Liver (tissue), 3 donors: ENCODE data around the gene PDILT.
A peak's percentile ranks its signal among the peaks of the same experiment; 100 is the strongest.

Experiments
- CTCF ChIP-seq: fragments of 150-350 bp; IDR thresholded peaks from 2 replicates; pipeline ENCODE4 v1.5.1; 2017; ENCODE audit warnings: improper control_type of control experiment, low read depth, low read length; ENCODE audit not compliant: missing input control
- FOXA1 ChIP-seq: IDR thresholded peaks from 2 replicates; pipeline ENCODE4 v1.6.1; 2016; ENCODE audit warnings: antibody characterized with exemption
- GABPA ChIP-seq, 2 donors: IDR thresholded peaks in 1 of 2; conservative IDR thresholded peaks in 1 of 2; 2 replicates each; pipeline ENCODE4 v1.6.1; 2016; ENCODE audit warnings: antibody characterized with exemption in 2 of 2, mild to moderate bottlenecking in 1 of 2, moderate library complexity in 1 of 2
- JUND ChIP-seq, 2 donors: IDR thresholded peaks; 2 replicates each; pipeline ENCODE4 v1.6.1; 2016; ENCODE audit warnings: antibody characterized with exemption in 2 of 2
- NR2F2 ChIP-seq: IDR thresholded peaks from 2 replicates; pipeline ENCODE4 v1.6.1; 2016; ENCODE audit warnings: antibody characterized with exemption
- RAD21 ChIP-seq, 2 donors: IDR thresholded peaks; 2 replicates each; pipeline ENCODE4 v1.6.1; 2016; ENCODE audit warnings: antibody characterized with exemption in 2 of 2, mild to moderate bottlenecking in 2 of 2
- REST ChIP-seq: IDR thresholded peaks from 2 replicates; pipeline ENCODE4 v1.6.1; 2016; ENCODE audit warnings: antibody characterized with exemption, mild to moderate bottlenecking
- RXRA ChIP-seq, 2 donors: IDR thresholded peaks; 2 replicates each; pipeline ENCODE4 v1.6.1; 2017 to 2018; ENCODE audit warnings: antibody characterized with exemption in 2 of 2, mild to moderate bottlenecking in 1 of 2
- SP1 ChIP-seq: IDR thresholded peaks from 2 replicates; pipeline ENCODE4 v1.6.1; 2018; ENCODE audit warnings: antibody characterized with exemption, mild to moderate bottlenecking
- TAF1 ChIP-seq: conservative IDR thresholded peaks from 2 replicates; pipeline ENCODE4 v1.6.1; 2016; ENCODE audit warnings: antibody characterized with exemption, mild to moderate bottlenecking
- YY1 ChIP-seq: IDR thresholded peaks from 2 replicates; pipeline ENCODE4 v1.6.1; 2016; ENCODE audit warnings: antibody characterized with exemption, mild to moderate bottlenecking
- ZBTB33 ChIP-seq: IDR thresholded peaks from 2 replicates; pipeline ENCODE4 v1.6.1; 2016; ENCODE audit warnings: antibody characterized with exemption
- TF ChIP-seq, protein P1 (sequence below): IDR thresholded peaks from 2 replicates; pipeline ENCODE4 v1.6.1; 2016; ENCODE audit warnings: antibody characterized with exemption
- donor health status: healthy.
- donor health status: healthy.

DNA sequence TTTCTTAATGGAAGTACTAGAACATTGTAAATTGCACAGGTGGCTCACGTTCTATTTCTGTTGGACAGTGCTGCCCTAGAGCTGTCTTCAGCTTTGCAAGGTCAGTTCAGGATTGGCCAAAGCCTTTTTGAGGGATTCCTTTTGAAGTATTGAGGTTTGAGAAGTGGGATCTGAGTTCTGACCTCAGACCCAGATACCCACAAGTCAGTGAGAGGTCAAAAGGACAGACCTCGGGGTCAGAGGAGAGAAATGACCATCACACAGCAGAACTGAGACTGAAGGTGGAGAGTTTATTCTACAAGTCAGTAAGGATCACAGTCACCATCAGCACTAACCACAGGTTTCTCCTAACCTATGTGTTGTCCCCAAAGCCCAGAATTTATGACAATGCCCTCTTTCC, 6.5 kb upstream of the PDILT start:
- TF ChIP-seq RAD21 (IDR thresholded peaks at IDR 0.05) (peak in 1 of 2 donors; percentile 11), RXRA (IDR thresholded peaks at IDR 0.05) (peak; percentile 64 to 78), CTCF (no peak), JUND (IDR thresholded peaks at IDR 0.05) (no peak), REST (no peak), TAF1 (no peak), YY1 (no peak), GABPA (IDR thresholded peaks at IDR 0.05 in 1 of 2, conservative IDR thresholded peaks at IDR 0.05 in 1 of 2) (no peak), NR2F2 (no peak), SP1 (peak; percentile 34), ZBTB33 (no peak), FOXA1 (no peak)
- TF ChIP-seq, protein P1, sequence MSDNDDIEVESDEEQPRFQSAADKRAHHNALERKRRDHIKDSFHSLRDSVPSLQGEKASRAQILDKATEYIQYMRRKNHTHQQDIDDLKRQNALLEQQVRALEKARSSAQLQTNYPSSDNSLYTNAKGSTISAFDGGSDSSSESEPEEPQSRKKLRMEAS = no peak
